Neural progenitor cell (in vitro differentiated cells): ENCODE measurements around the gene ZNF497. TPM values are rescaled to one million over a fixed set of nuclear protein-coding genes. Genes with fewer than 3 reads are reported as not detected.

Experiments
- DNase-seq: peaks from one replicate; pipeline ENCODE4 v3.0.0-alpha.2; 2016; ENCODE audit warnings: low spot score
- H2AFZ ChIP-seq: fragments of 200-600 bp; sonication (generic); replicated peaks from 2 replicates; pipeline ENCODE4 v1.6.1; 2016; ENCODE audit warnings: antibody characterized with exemption
- H3F3A ChIP-seq: fragments of 200-600 bp; sonication (generic); 2 replicates; pipeline ENCODE4 v1.6.1; 2016; ENCODE audit warnings: antibody characterized with exemption, low read depth
- H3K27ac ChIP-seq: fragments of 200-600 bp; sonication (generic); 2 replicates; pipeline ENCODE4 v1.5.1; 2016; ENCODE audit warnings: mild to moderate bottlenecking
- H3K27me3 ChIP-seq: fragments of 200-600 bp; sonication (generic); 2 replicates; pipeline ENCODE4 v1.6.1; 2016; ENCODE audit warnings: mild to moderate bottlenecking, moderate library complexity
- H3K36me3 ChIP-seq: fragments of 200-600 bp; sonication (generic); 2 replicates; pipeline ENCODE4 v1.5.1; 2016
- H3K4me1 ChIP-seq: fragments of 200-600 bp; sonication (generic); 2 replicates; pipeline ENCODE4 v1.6.1; 2016; ENCODE audit warnings: mixed run types
- H3K4me2 ChIP-seq: fragments of 200-600 bp; sonication (generic); 2 replicates; pipeline ENCODE4 v1.6.1; 2016
- H3K4me3 ChIP-seq: fragments of 200-600 bp; sonication (generic); 2 replicates; pipeline ENCODE4 v1.5.1; 2016
- H3K79me2 ChIP-seq: fragments of 200-600 bp; sonication (generic); 2 replicates; pipeline ENCODE4 v1.6.1; 2016; ENCODE audit warnings: low read depth
- H3K9ac ChIP-seq: fragments of 200-600 bp; sonication (generic); 2 replicates; pipeline ENCODE4 v1.6.1; 2016
- H3K9me3 ChIP-seq: fragments of 200-600 bp; sonication (generic); 2 replicates; pipeline ENCODE4 v1.5.1; 2016; ENCODE audit warnings: low read depth
- H4K20me1 ChIP-seq: fragments of 200-600 bp; sonication (generic); 2 replicates; pipeline ENCODE4 v1.6.1; 2016; ENCODE audit warnings: low read depth
- H3K27ac Mint-ChIP-seq: 3 replicates; pipeline ENCODE4 v1.8.0; 2021; ENCODE audit warnings: mixed read lengths
- H3K27me3 Mint-ChIP-seq: 2 replicates; pipeline ENCODE4 v1.8.0; 2022; ENCODE audit warnings: low read depth, mild to moderate bottlenecking, inconsistent platforms, moderate library complexity, mixed read lengths; ENCODE audit not compliant: insufficient read depth
- H3K36me3 Mint-ChIP-seq: 3 replicates; pipeline ENCODE4 v1.8.0; 2021; ENCODE audit warnings: mixed read lengths
- H3K4me1 Mint-ChIP-seq: 3 replicates; pipeline ENCODE4 v1.8.0; 2021; ENCODE audit warnings: mixed read lengths
- H3K4me3 Mint-ChIP-seq: 3 replicates; pipeline ENCODE4 v1.8.0; 2021; ENCODE audit warnings: mild to moderate bottlenecking, moderate library complexity, mixed read lengths
- H3K9me3 Mint-ChIP-seq: 3 replicates; pipeline ENCODE4 v1.8.0; 2020; ENCODE audit warnings: mixed read lengths
- CTCF ChIP-seq: fragments of 200-600 bp; sonication (generic); IDR thresholded peaks from 2 replicates; pipeline ENCODE4 v1.5.1; 2017; ENCODE audit warnings: antibody characterized with exemption, mild to moderate bottlenecking
- EZH2 ChIP-seq: fragments of 200-600 bp; sonication (generic); IDR thresholded peaks from 2 replicates; pipeline ENCODE4 v1.6.1; 2017; ENCODE audit warnings: antibody characterized with exemption, mild to moderate bottlenecking, moderate library complexity
- EZH2phosphoT487 ChIP-seq: fragments of 200-600 bp; sonication (generic); IDR thresholded peaks from 2 replicates; pipeline ENCODE4 v1.6.1; 2017; ENCODE audit warnings: antibody characterized with exemption
- total RNA-seq: library from RNA; depleted of rRNA; stranded (reverse); fragments of >200 nt; gene quantifications from 2 replicates; pipeline ENCODE4 v1.2.3, GENCODE V29; 2015; ENCODE audit warnings: low replicate concordance

The ZNF497 gene
- total RNA-seq, 1 donor from 2014 or later = 3.7 TPM

- H3K4me2 ChIP-seq = no peak overlapping the region
- DNase-seq = no peak
- H3K27me3 ChIP-seq = peaks cover 23% of the 10 kb centered on the region
- Mint-ChIP-seq H3K4me1 (peaks cover 15% of the 10 kb centered on the region), H3K27ac (no peak overlapping the region), H3K9me3 (no peaks in the 10 kb centered on the region), H3K27me3 (no peaks in the 10 kb centered on the region), H3K4me3 (no peak overlapping the region), H3K36me3 (peaks cover 21% of the 10 kb centered on the region)
- peaks cover 7% of the 10 kb centered on the region for H4K20me1 ChIP-seq
- TF ChIP-seq EZH2phosphoT487 = no peak
- no peak for TF ChIP-seq CTCF
- TF ChIP-seq EZH2 = no peak
- H3K9ac ChIP-seq = no peak overlapping the region
- H2AFZ ChIP-seq = no peak overlapping the region
- H3K4me3 ChIP-seq = no peak overlapping the region
- H3K27ac ChIP-seq = no peak overlapping the region
- peaks cover 3% of the 10 kb centered on the region for H3K4me1 ChIP-seq
- H3K9me3 ChIP-seq = no peaks in the 10 kb centered on the region
- H3K36me3 ChIP-seq = no peaks in the 10 kb centered on the region
- peaks cover 7% of the 10 kb centered on the region for H3K79me2 ChIP-seq
- H3F3A ChIP-seq = peaks cover 26% of the 10 kb centered on the region
These were observed 35.0 kb upstream of the ZNF497 start for GRCh38 chr19:58397533-58398037.

GRCh38 chr19:58396691-58397532, 34.4 kb upstream of the ZNF497 start:
- H3K9ac ChIP-seq = no peak overlapping the region
- no peak overlapping the region for H2AFZ ChIP-seq
- H3K9me3 ChIP-seq = no peaks in the 10 kb centered on the region
- H3K4me2 ChIP-seq = peak overlapping the region; percentile 58
- Mint-ChIP-seq H3K27me3 (no peaks in the 10 kb centered on the region), H3K4me3 (no peak overlapping the region), H3K36me3 (peaks cover 23% of the 10 kb centered on the region), H3K27ac (no peak overlapping the region), H3K4me1 (peaks cover 15% of the 10 kb centered on the region), H3K9me3 (no peaks in the 10 kb centered on the region)
- H3K4me1 ChIP-seq = peaks cover 3% of the 10 kb centered on the region
- peaks cover 7% of the 10 kb centered on the region for H4K20me1 ChIP-seq
- DNase-seq = no peak
- peaks cover 23% of the 10 kb centered on the region for H3K27me3 ChIP-seq
- peaks cover 2% of the 10 kb centered on the region for H3K79me2 ChIP-seq
- TF ChIP-seq EZH2 = peak; percentile 48
- TF ChIP-seq EZH2phosphoT487 = no peak
- TF ChIP-seq CTCF = no peak
- H3F3A ChIP-seq = peaks cover 21% of the 10 kb centered on the region
- H3K4me3 ChIP-seq = no peak overlapping the region
- H3K36me3 ChIP-seq = no peaks in the 10 kb centered on the region
- H3K27ac ChIP-seq = no peak overlapping the region

GRCh38 chr19:58395979-58396627, 33.6 kb upstream of the ZNF497 start:
- Histone ChIP-seq H3K27ac (no peak overlapping the region), H3K27me3 (peaks cover 23% of the 10 kb centered on the region)
- no peak overlapping the region for H3K27ac Mint-ChIP-seq

More at GRCh38 chr19:58395979-58396627, 33.6 kb upstream of the ZNF497 start:
- peaks cover 7% of the 10 kb centered on the region for H4K20me1 ChIP-seq
- peak; percentile 61 for DNase-seq
- H3K27me3 Mint-ChIP-seq = no peaks in the 10 kb centered on the region
- H3K4me2 ChIP-seq = peak overlapping the region; percentile 78
- peak overlapping the region; percentile 43 for H3K4me3 ChIP-seq
- no peaks in the 10 kb centered on the region for H3K9me3 ChIP-seq
- H3K4me1 Mint-ChIP-seq = peaks cover 15% of the 10 kb centered on the region
- no peaks in the 10 kb centered on the region for H3K36me3 ChIP-seq
- peaks cover 3% of the 10 kb centered on the region for H3K4me1 ChIP-seq
- peak; percentile 43 for TF ChIP-seq EZH2phosphoT487
- no peak for TF ChIP-seq CTCF
- peak; percentile 65 for TF ChIP-seq EZH2
- no peak overlapping the region for H3K9ac ChIP-seq
- H3K79me2 ChIP-seq = peaks cover 9% of the 10 kb centered on the region
- H3K9me3 Mint-ChIP-seq = no peaks in the 10 kb centered on the region
- H3F3A ChIP-seq = peaks cover 21% of the 10 kb centered on the region
- peaks cover 24% of the 10 kb centered on the region for H3K36me3 Mint-ChIP-seq
- peak overlapping the region; percentile 76 for H2AFZ ChIP-seq
- no peak overlapping the region for H3K4me3 Mint-ChIP-seq
